Lung (tissue), 12 donors: ENCODE data around the gene ENO4. TPM values are rescaled to one million over a fixed set of nuclear protein-coding genes. Genes with fewer than 3 reads are reported as not detected.

ENCODE experiments used
- ATAC-seq: fragments of 200-7000 bp; cut with Tn5 transposase; one replicate; pipeline ENCODE4 v1.9.1; 2020; ENCODE audit warnings: moderate number of reproducible peaks; ENCODE audit not compliant: insufficient read depth, low FRiP score
- DNase-seq, 3 donors: peaks; one replicate each; pipeline ENCODE4 v3.0.0-alpha.2; 2013 to 2017
- H3K27ac ChIP-seq, 2 donors: one replicate each; pipeline ENCODE4 v1.5.1; 2013; ENCODE audit warnings: mild to moderate bottlenecking in 2 of 2, moderate library complexity in 2 of 2, control low read depth in 1 of 2, inconsistent platforms in 1 of 2, low read depth in 1 of 2, low read length in 1 of 2
- H3K27me3 ChIP-seq, 3 donors: one replicate each; pipeline ENCODE4 v1.5.1; 2013; ENCODE audit warnings: low read length in 2 of 3; ENCODE audit not compliant: control insufficient read depth in 3 of 3, insufficient read depth in 3 of 3
- H3K36me3 ChIP-seq, 4 donors: one replicate each; pipeline ENCODE4 v1.5.1; 2013; ENCODE audit warnings: low read length in 4 of 4, mild to moderate bottlenecking in 1 of 4, moderate library complexity in 1 of 4; ENCODE audit not compliant: control insufficient read depth in 4 of 4, insufficient read depth in 4 of 4
- H3K4me1 ChIP-seq, 5 donors: one replicate each; pipeline ENCODE4 v1.5.1; 2013; ENCODE audit warnings: low read length in 5 of 5, mild to moderate bottlenecking in 2 of 5, moderate library complexity in 1 of 5; ENCODE audit not compliant: control insufficient read depth in 5 of 5, insufficient read depth in 5 of 5
- H3K4me3 ChIP-seq: one replicate; pipeline ENCODE4 v1.5.1; 2013; ENCODE audit warnings: mild to moderate bottlenecking, control low read depth, moderate library complexity
- H3K9ac ChIP-seq, 2 donors: one replicate each; pipeline ENCODE4 v1.5.1; 2013; ENCODE audit warnings: low read length in 2 of 2, control low read depth in 1 of 2; ENCODE audit not compliant: insufficient read depth in 1 of 2
- H3K9me3 ChIP-seq, 4 donors: one replicate each; pipeline ENCODE4 v1.5.1; 2013; ENCODE audit warnings: low read length in 3 of 4, mild to moderate bottlenecking in 1 of 4, moderate library complexity in 1 of 4; ENCODE audit not compliant: control insufficient read depth in 4 of 4, insufficient read depth in 3 of 4
- CTCF ChIP-seq: IDR thresholded peaks from 2 replicates; pipeline ENCODE4 v1.5.1; 2012; ENCODE audit warnings: mild to moderate bottlenecking; ENCODE audit errors: control extremely low read depth, extremely low read depth
- WGBS, 2 donors: extraction: QIAGEN DNeasy Blood & Tissue Kit; methylation state at CpG; one replicate each; pipeline ENCODE4 v1.1.7; 2013; 5-methylcytosine and 5-hydroxymethylcytosine counted together
- polyA plus RNA-seq, 2 donors: library from polyadenylated mRNA; stranded (reverse); fragments of 200-250 nt; gene quantifications; one replicate each; pipeline ENCODE4 v1.2.1, GENCODE V29; 2013
- total RNA-seq, 2 donors: library from RNA; depleted of rRNA in 1 of 2; stranded (reverse); fragments of >200 nt in 1 of 2; gene quantifications; one replicate each; pipeline ENCODE4 v1.2.1, GENCODE V29; 2014 to 2021
- donor health status: control.
- donor health status: control.
- donor health status: Bipolar disorder and iron deficiency.
- donor health status: healthy.
- donor health status: DM: yes; HTN: yes; CAD: no.

The ENO4 gene
- total and polyA plus RNA-seq, 4 donors = 0.69 to 4.3 (median 2.0) TPM

- Histone ChIP-seq H3K9me3 (no peaks in the 10 kb centered on the region), H3K4me1 (peaks cover 0 to 10% (median 0%) of the 10 kb centered on the region in 5 donors), H3K27ac (no peak overlapping the region), H3K4me3 (no peak overlapping the region), H3K27me3 (no peaks in the 10 kb centered on the region), H3K9ac (no peak overlapping the region), H3K36me3 (peaks cover 0 to 1% (median 0%) of the 10 kb centered on the region in 4 donors)
- no peak for TF ChIP-seq CTCF
- DNase-seq (peak in 1 of 3 donors; percentile 35), ATAC-seq (no peak)
- 77 to 84% methylated on average over 4 of the region's 4 CpGs for WGBS, 2 donors
Observed at GRCh38 chr10:116899626-116900025, 50.3 kb downstream of the ENO4 start.

GRCh38 chr10:116905845-116906210 lies 56.5 kb downstream of the ENO4 start:
- Histone ChIP-seq H3K9me3 (no peaks in the 10 kb centered on the region), H3K27ac (no peak overlapping the region), H3K9ac (no peak overlapping the region), H3K27me3 (no peaks in the 10 kb centered on the region), H3K4me3 (no peak overlapping the region), H3K36me3 (peaks cover 0 to 3% (median under 1%) of the 10 kb centered on the region in 4 donors), H3K4me1 (peaks cover 0 to 6% (median 0%) of the 10 kb centered on the region in 5 donors)
- ATAC-seq (no peak), DNase-seq (no peak)
- no peak for TF ChIP-seq CTCF
- 92 to 100% methylated on average over 3 of the region's 3 CpGs for WGBS, 2 donors

GRCh38 chr10:116907245-116907987 lies 58.1 kb downstream of the ENO4 start:
- no peak overlapping the region for H3K27ac ChIP-seq
- TF ChIP-seq CTCF = no peak
- H3K36me3 ChIP-seq = peaks cover 0 to 3% (median 1%) of the 10 kb centered on the region in 4 donors
- H3K9ac ChIP-seq = no peak overlapping the region
- H3K4me3 ChIP-seq = no peak overlapping the region
- no peaks in the 10 kb centered on the region for H3K9me3 ChIP-seq
- no peaks in the 10 kb centered on the region for H3K27me3 ChIP-seq
- DNase-seq (peak; percentile 28 to 63 (median 36)), ATAC-seq (no peak)
- H3K4me1 ChIP-seq = peaks cover 0 to 6% (median 0%) of the 10 kb centered on the region in 5 donors
- WGBS, 2 donors = 75 to 90% methylated on average over 6 of the region's 6 CpGs

GRCh38 chr10:116909307-116909706 lies 60.0 kb downstream of the ENO4 start:
- Histone ChIP-seq H3K4me1 (peaks cover 0 to 9% (median 0%) of the 10 kb centered on the region in 5 donors), H3K4me3 (no peak overlapping the region), H3K9ac (no peak overlapping the region), H3K27me3 (no peaks in the 10 kb centered on the region), H3K36me3 (peaks cover 0 to 3% (median 1%) of the 10 kb centered on the region in 4 donors), H3K9me3 (no peaks in the 10 kb centered on the region), H3K27ac (no peak overlapping the region)
- 60 to 80% methylated on average over 1 of the region's 1 CpG for WGBS, 2 donors
- ATAC-seq = no peak
- DNase-seq = no peak
- no peak for TF ChIP-seq CTCF
